ENCODE results near the gene IGSF21. TPM values are rescaled to one million over a fixed set of nuclear protein-coding genes. Genes with fewer than 3 reads are reported as not detected.

Gene IGSF21
- total RNA-seq, 4 donors from 2014 or later = 0.68 to 3.5 (median 1.3) TPM

GRCh38 chr1:18064534-18064933 lies 43.1 kb upstream of the IGSF21 start:
- TF ChIP-seq CTCF (IDR thresholded peaks at IDR 0.05) (no peak), EP300 (IDR thresholded peaks at IDR 0.05) (no peak), POLR2AphosphoS5 (IDR thresholded peaks at IDR 0.05) (no peak), POLR2A (IDR thresholded peaks at IDR 0.05) (no peak)
- Histone ChIP-seq H3K27me3 (peaks cover 62% of the 10 kb centered on the region), H3K27ac (no peak overlapping the region), H3K36me3 (no peaks in the 10 kb centered on the region), H3K4me1 (no peaks in the 10 kb centered on the region), H3K4me3 (no peak overlapping the region), H3K9me3 (no peaks in the 10 kb centered on the region)
- WGBS = 3% methylated on average over 7 of the region's 7 CpGs
- DNase-seq (ENCODE audit: low spot score in 2 of 2) = no peak

- no peak for DNase-seq (ENCODE audit: low spot score in 2 of 2)
- Histone ChIP-seq H3K27ac (no peak overlapping the region), H3K9me3 (no peaks in the 10 kb centered on the region), H3K4me3 (no peak overlapping the region), H3K4me1 (no peaks in the 10 kb centered on the region), H3K36me3 (no peaks in the 10 kb centered on the region), H3K27me3 (peaks cover 58% of the 10 kb centered on the region)
- TF ChIP-seq EP300 (IDR thresholded peaks at IDR 0.05) (no peak), POLR2AphosphoS5 (IDR thresholded peaks at IDR 0.05) (no peak), CTCF (IDR thresholded peaks at IDR 0.05) (no peak), POLR2A (IDR thresholded peaks at IDR 0.05) (no peak)
- 74% methylated on average over 4 of the region's 5 CpGs for WGBS
Measured at GRCh38 chr1:18066576-18066975, 41.0 kb upstream of the IGSF21 start.

- Histone ChIP-seq H3K27ac (no peak overlapping the region), H3K4me3 (no peak overlapping the region), H3K9me3 (no peaks in the 10 kb centered on the region), H3K4me1 (no peaks in the 10 kb centered on the region), H3K27me3 (peaks cover 60% of the 10 kb centered on the region), H3K36me3 (no peaks in the 10 kb centered on the region)
- 64% methylated on average over 4 of the region's 4 CpGs for WGBS
- no peak for DNase-seq (ENCODE audit: low spot score in 2 of 2)
- TF ChIP-seq CTCF (IDR thresholded peaks at IDR 0.05) (no peak), POLR2AphosphoS5 (IDR thresholded peaks at IDR 0.05) (no peak), EP300 (IDR thresholded peaks at IDR 0.05) (no peak), POLR2A (IDR thresholded peaks at IDR 0.05) (no peak)
Measured at GRCh38 chr1:18069903-18070302, 37.7 kb upstream of the IGSF21 start.

- no peak for TF ChIP-seq POLR2A (IDR thresholded peaks at IDR 0.05)
- no peak for TF ChIP-seq POLR2AphosphoS5 (IDR thresholded peaks at IDR 0.05)
- TF ChIP-seq CTCF (IDR thresholded peaks at IDR 0.05) = no peak
- no peak for TF ChIP-seq EP300 (IDR thresholded peaks at IDR 0.05)
- no peak for DNase-seq (ENCODE audit: low spot score in 2 of 2)
- 85% methylated on average over 9 of the region's 9 CpGs for WGBS
- Histone ChIP-seq H3K27me3 (peaks cover 45% of the 10 kb centered on the region), H3K36me3 (no peaks in the 10 kb centered on the region), H3K27ac (no peak overlapping the region), H3K4me3 (no peak overlapping the region), H3K4me1 (no peaks in the 10 kb centered on the region), H3K9me3 (no peaks in the 10 kb centered on the region)
Measured at GRCh38 chr1:18072066-18072465, 35.5 kb upstream of the IGSF21 start.

GRCh38 chr1:18073066-18073642 lies 34.4 kb upstream of the IGSF21 start:
- no peak overlapping the region for H3K4me3 ChIP-seq
- DNase-seq (ENCODE audit: low spot score in 2 of 2) = no peak
- H3K36me3 ChIP-seq = no peaks in the 10 kb centered on the region
- TF ChIP-seq EP300 (IDR thresholded peaks at IDR 0.05) (no peak), POLR2A (IDR thresholded peaks at IDR 0.05) (no peak), CTCF (IDR thresholded peaks at IDR 0.05) (no peak), POLR2AphosphoS5 (IDR thresholded peaks at IDR 0.05) (no peak)
- no peaks in the 10 kb centered on the region for H3K4me1 ChIP-seq
- peaks cover 50% of the 10 kb centered on the region for H3K27me3 ChIP-seq
- 65% methylated on average over 11 of the region's 11 CpGs for WGBS
- no peaks in the 10 kb centered on the region for H3K9me3 ChIP-seq
- no peak overlapping the region for H3K27ac ChIP-seq

Data from suprapubic skin (tissue), 4 donors.